NT2/D1 (cell line): ENCODE measurements around the gene ABCD3.

ENCODE experiments used
- YY1 ChIP-seq: IDR thresholded peaks from 2 replicates; pipeline ENCODE4 v1.6.1; 2011; ENCODE audit not compliant: insufficient read length, insufficient read depth
- ZNF274 ChIP-seq: IDR thresholded peaks from 2 replicates; pipeline ENCODE4 v1.6.1; 2011; ENCODE audit warnings: mild to moderate bottlenecking, low read depth, low read length

DNA sequence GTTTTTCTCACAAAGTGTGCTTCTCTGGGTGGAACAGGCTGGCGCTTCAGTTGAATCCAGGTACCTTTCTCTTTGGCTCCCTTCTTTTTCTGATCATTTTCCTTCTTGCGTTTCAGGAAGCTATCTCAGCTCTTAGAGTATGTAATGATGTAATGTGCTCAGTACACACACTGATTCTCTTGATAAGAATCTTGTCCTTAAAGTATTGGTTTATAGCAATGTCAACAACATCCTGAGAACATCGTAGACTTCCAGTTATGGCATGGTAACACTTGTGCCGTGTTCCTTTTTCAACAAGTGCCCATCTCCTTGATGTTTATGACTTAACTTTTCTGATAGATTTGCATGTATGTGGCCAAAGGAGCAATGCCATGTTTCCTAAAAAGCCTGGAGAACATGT lies 11.7 kb upstream of the ABCD3 start:
- TF ChIP-seq YY1 (no peak), ZNF274 (no peak)
